ENCODE data around the gene SRP68. TPM values are rescaled to one million over a fixed set of nuclear protein-coding genes. Genes with fewer than 3 reads are reported as not detected.

SRP68 gene
- polyA plus RNA-seq, 1 of the 3 experiments (the other 2 are of a cell fraction): 76.8 TPM

DNA sequence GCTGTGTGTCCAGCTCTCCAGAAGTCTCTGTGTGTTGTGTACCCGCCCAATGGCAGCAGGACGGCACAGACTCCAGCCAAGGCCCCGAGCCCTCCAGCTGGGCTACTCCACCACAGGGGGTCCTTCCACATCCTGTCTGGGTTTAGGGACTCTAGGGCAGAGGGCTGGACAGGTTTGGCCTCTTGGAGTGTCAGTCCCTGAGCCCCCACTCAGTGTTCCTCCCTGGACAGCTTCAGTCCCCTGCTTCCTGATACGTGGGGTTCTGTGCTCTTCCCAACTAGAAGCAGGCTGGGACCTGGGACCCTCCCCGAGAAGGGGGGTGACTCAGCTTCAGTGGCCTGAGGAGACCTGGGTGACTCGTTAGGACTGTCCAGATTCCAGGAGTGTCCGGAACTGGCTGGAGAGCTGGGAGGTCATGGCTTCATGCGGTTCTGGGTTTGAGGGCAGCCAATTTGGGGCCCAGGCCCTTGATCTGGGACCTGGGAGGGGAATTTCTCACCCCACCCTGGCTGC lies 67.5 kb downstream of the SRP68 start (continued):
- TF ChIP-seq CTCF (IDR thresholded peaks at IDR 0.05) (no peak), TAF1 (IDR thresholded peaks at IDR 0.05; ENCODE audit: borderline replicate concordance, low read depth, low read length) (no peak), NRF1 (IDR thresholded peaks at IDR 0.05; ENCODE audit: low read depth, low read length) (no peak)
- TF ChIP-seq, protein P1, sequence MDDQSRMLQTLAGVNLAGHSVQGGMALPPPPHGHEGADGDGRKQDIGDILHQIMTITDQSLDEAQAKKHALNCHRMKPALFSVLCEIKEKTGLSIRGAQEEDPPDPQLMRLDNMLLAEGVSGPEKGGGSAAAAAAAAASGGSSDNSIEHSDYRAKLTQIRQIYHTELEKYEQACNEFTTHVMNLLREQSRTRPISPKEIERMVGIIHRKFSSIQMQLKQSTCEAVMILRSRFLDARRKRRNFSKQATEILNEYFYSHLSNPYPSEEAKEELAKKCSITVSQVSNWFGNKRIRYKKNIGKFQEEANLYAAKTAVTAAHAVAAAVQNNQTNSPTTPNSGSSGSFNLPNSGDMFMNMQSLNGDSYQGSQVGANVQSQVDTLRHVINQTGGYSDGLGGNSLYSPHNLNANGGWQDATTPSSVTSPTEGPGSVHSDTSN (IDR thresholded peaks at IDR 0.05): no peak

GRCh38 chr17:76003915-76004314 lies 68.4 kb downstream of the SRP68 start:
- Histone ChIP-seq H3K9me2 (no peaks in the 10 kb centered on the region), H3K4me1 (ENCODE audit: control insufficient read depth in 1 of 2, insufficient read depth in 2 of 2, low read depth in 1 of 2, low read length in 1 of 2) (peaks cover 0 to 10% of the 10 kb centered on the region in 2 experiments; a peak in 2 of 4 replicates), H2AFZ (ENCODE audit: low read depth) (no peak overlapping the region), H3F3A (replicated peaks; ENCODE audit: insufficient read depth) (peaks cover 22% of the 10 kb centered on the region), H3K27ac (ENCODE audit: low read depth in 2 of 2, low read length in 1 of 2) (no peak overlapping the region), H3K4me2 (no peak overlapping the region), H3K9me3 (no peaks in the 10 kb centered on the region), H4K20me1 (ENCODE audit: insufficient read depth) (no peaks in the 10 kb centered on the region), H3K9ac (no peak overlapping the region), H3K79me2 (ENCODE audit: insufficient read depth) (no peaks in the 10 kb centered on the region), H3K36me3 (replicated peaks in 1 of 2; ENCODE audit: control insufficient read depth in 1 of 2, insufficient read depth in 2 of 2, low read length in 1 of 2) (no peaks in the 10 kb centered on the region), H3K27me3 (ENCODE audit: insufficient read depth) (no peaks in the 10 kb centered on the region), H3K4me3 (ENCODE audit: low read depth in 2 of 2, low read length in 1 of 2) (no peak overlapping the region)
- no peak for TF ChIP-seq TEAD4 (IDR thresholded peaks at IDR 0.05; ENCODE audit: borderline replicate concordance, insufficient read depth)
- no peak for TF ChIP-seq MAX (IDR thresholded peaks at IDR 0.05; ENCODE audit: low read depth)
- TF ChIP-seq TCF12 (IDR thresholded peaks at IDR 0.05): no peak
- no peak for TF ChIP-seq GATA2 (CRISPR knock-in tag; IDR thresholded peaks at IDR 0.05)
- no peak for TF ChIP-seq ELF1 (IDR thresholded peaks at IDR 0.05)
- TF ChIP-seq MEF2A (IDR thresholded peaks at IDR 0.05; ENCODE audit: borderline replicate concordance, low read depth): no peak
- no peak for TF ChIP-seq POLR2AphosphoS5 (IDR thresholded peaks at IDR 0.05; ENCODE audit: low read depth, low read length)
- no peak for TF ChIP-seq USF1 (IDR thresholded peaks at IDR 0.05; ENCODE audit: borderline replicate concordance, low read depth)
- no peak for TF ChIP-seq YY1 (IDR thresholded peaks at IDR 0.05; ENCODE audit: low read depth)
- no peak for TF ChIP-seq NRF1 (IDR thresholded peaks at IDR 0.05; ENCODE audit: low read depth, low read length)
- no peak for TF ChIP-seq MXI1 (IDR thresholded peaks at IDR 0.05; ENCODE audit: low read depth, low read length)
- WGBS (ENCODE audit: low lambda C conversion rate): 90% methylated on average over 6 of the region's 6 CpGs
- POLR2A ChIA-PET: interaction anchor here (0.6 to 1.9 kb wide), 2 partner anchors 35 to 98 kb away, joined by 4 to 7 read pairs; partner anchors contain the start of gene MRPL38
- DNase-seq: peak; percentile 19
- CTCF ChIA-PET: interaction anchor here (0.7 to 10.2 kb wide), 17 partner anchors 8 to 275 kb away, joined by 3 to 231 read pairs (median 11); partner anchors contain the start of gene MRPL38
